Lung microvascular endothelial cell (primary cell): ENCODE measurements around the gene DUOX2. TPM values are rescaled to one million over a fixed set of nuclear protein-coding genes. Genes with fewer than 3 reads are reported as not detected.

Experiments used
- DNase-seq, 2 donors: peaks; one replicate each; pipeline versions ENCODE4 v3.0.0 to v3.0.0-alpha.2; 2010; ENCODE audit warnings: low read depth in 2 of 2
- total RNA-seq: library from RNA; depleted of rRNA; stranded (reverse); fragments of >200 nt; gene quantifications from 2 replicates; pipeline ENCODE4 v1.2.1, GENCODE V29; 2014

The DUOX2 gene
- not detected in 2 replicates for total RNA-seq

GRCh38 chr15:45114076-45114750 is at the start of gene DUOX2, which contains the start of gene DUOXA2:
Gene DUOX2 (minus strand): TSS chr15:45114172. CDS start chr15:45113411, 761 bp downstream.
Gene DUOXA2 (plus strand): TSS chr15:45114326. CDS start chr15:45114606, 280 bp downstream.
- DNase-seq = no peak

- no peak for DNase-seq
Measured at GRCh38 chr15:45163508-45163856, 49.5 kb upstream of the DUOX2 start.

GRCh38 chr15:45162771-45163507 is 49.0 kb upstream of the DUOX2 start:
- peak; percentile 84 to 90 for DNase-seq

- no peak for DNase-seq
Measured at GRCh38 chr15:45161666-45162065, 47.7 kb upstream of the DUOX2 start.

- DNase-seq = peak in 1 of 2 donors; percentile 45
Measured at GRCh38 chr15:45157974-45158373, 44.0 kb upstream of the DUOX2 start.

- peak in 1 of 2 donors; percentile 52 for DNase-seq
Measured at GRCh38 chr15:45156744-45157455, 42.9 kb upstream of the DUOX2 start.

GRCh38 chr15:45155739-45156138 is 41.8 kb upstream of the DUOX2 start:
- no peak for DNase-seq

GRCh38 chr15:45151998-45152828 is 38.2 kb upstream of the DUOX2 start:
- no peak for DNase-seq

- DNase-seq = no peak
Measured at GRCh38 chr15:45150997-45151396, 37.0 kb upstream of the DUOX2 start.

- no peak for DNase-seq
Measured at GRCh38 chr15:45150481-45150880, 36.5 kb upstream of the DUOX2 start.

- no peak for DNase-seq
Measured at GRCh38 chr15:45149060-45149459, 35.1 kb upstream of the DUOX2 start.

GRCh38 chr15:45148076-45149059 is 34.4 kb upstream of the DUOX2 start:
- DNase-seq = no peak

- DNase-seq = no peak
Measured at GRCh38 chr15:45147606-45148005, 33.6 kb upstream of the DUOX2 start.

- no peak for DNase-seq
Measured at GRCh38 chr15:45146405-45146804, 32.4 kb upstream of the DUOX2 start.

GRCh38 chr15:45144775-45145174 is 30.8 kb upstream of the DUOX2 start:
- no peak for DNase-seq

- DNase-seq = no peak
Measured at GRCh38 chr15:45143946-45144345, 30.0 kb upstream of the DUOX2 start.

- DNase-seq = no peak
Measured at GRCh38 chr15:45143056-45143455, 29.1 kb upstream of the DUOX2 start.

- DNase-seq = no peak
Measured at GRCh38 chr15:45141386-45141785, 27.4 kb upstream of the DUOX2 start.

GRCh38 chr15:45140557-45141250 is 26.7 kb upstream of the DUOX2 start:
- DNase-seq = no peak

GRCh38 chr15:45139770-45140169 is 25.8 kb upstream of the DUOX2 start:
- DNase-seq = no peak
